Right atrium auricular region (tissue), 2 donors: ENCODE results near the gene PPFIA2. TPM values are rescaled to one million over a fixed set of nuclear protein-coding genes. Genes with fewer than 3 reads are reported as not detected.

Experiments used
- DNase-seq: peaks from one replicate; pipeline ENCODE4 v3.0.0-alpha.2; 2019; ENCODE audit warnings: low spot score
- H3K27ac ChIP-seq, 2 donors: fragments of 200-600 bp; sonication (generic); 1 replicate in 1 of 2; 2 replicates in 1 of 2; pipeline ENCODE4 v1.5.1; 2016 to 2019
- H3K27me3 ChIP-seq, 2 donors: fragments of 200-600 bp; sonication (generic); one replicate each; pipeline versions ENCODE4 v1.5.1 to v1.6.0; 2017 to 2019
- H3K36me3 ChIP-seq: fragments of 200-600 bp; sonication (generic); one replicate; pipeline ENCODE4 v1.5.1; 2016
- H3K4me1 ChIP-seq, 2 donors: fragments of 200-600 bp; sonication (generic); one replicate each; pipeline versions ENCODE4 v1.5.1 to v1.6.0; 2017 to 2019
- H3K4me3 ChIP-seq, 2 donors: fragments of 200-600 bp; sonication (generic); 1 replicate in 1 of 2; 2 replicates in 1 of 2; pipeline ENCODE4 v1.5.1; 2017 to 2019; ENCODE audit warnings: mild to moderate bottlenecking in 1 of 2, moderate library complexity in 1 of 2
- H3K9me3 ChIP-seq, 2 donors: fragments of 200-600 bp; sonication (generic); one replicate each; pipeline ENCODE4 v1.5.1; 2019
- total RNA-seq, 2 donors: library from RNA; depleted of rRNA; stranded (reverse); fragments of >200 nt; gene quantifications; one replicate each; pipeline ENCODE4 v1.1.0, GENCODE V29; 2016
- TF ChIP-seq, protein P1 (sequence below), 2 donors: fragments of 200-600 bp; sonication (generic); IDR thresholded peaks; one replicate each; pipeline ENCODE4 v1.5.1; 2019; ENCODE audit warnings: antibody characterized with exemption in 2 of 2

PPFIA2 gene
- total RNA-seq, 2 donors from 2014 or later = 0.20 to 0.48 TPM

DNA sequence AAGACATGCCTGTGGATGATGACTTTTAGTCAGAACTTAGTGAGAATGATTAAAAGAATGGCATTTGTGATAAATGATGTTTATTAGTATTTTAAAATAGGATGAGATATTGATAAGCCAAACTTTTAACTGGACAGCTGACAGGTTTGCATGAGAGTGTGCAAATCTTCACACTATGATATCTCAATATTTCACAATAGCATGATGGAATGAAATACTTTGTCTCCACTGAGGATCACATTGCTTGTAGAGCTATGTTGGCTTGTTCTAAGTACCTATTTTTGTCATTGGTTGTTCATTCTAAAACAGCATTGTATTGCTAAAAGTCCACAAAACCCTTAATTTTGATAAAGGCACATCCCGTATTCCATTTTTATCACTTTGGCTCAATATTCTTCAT is 359.1 kb downstream of the PPFIA2 start:
- H3K4me1 ChIP-seq = no peaks in the 10 kb centered on the region
- H3K27me3 ChIP-seq = no peaks in the 10 kb centered on the region
- H3K27ac ChIP-seq = no peak overlapping the region
- H3K36me3 ChIP-seq = no peaks in the 10 kb centered on the region
- H3K9me3 ChIP-seq = no peaks in the 10 kb centered on the region
- TF ChIP-seq, protein P1, sequence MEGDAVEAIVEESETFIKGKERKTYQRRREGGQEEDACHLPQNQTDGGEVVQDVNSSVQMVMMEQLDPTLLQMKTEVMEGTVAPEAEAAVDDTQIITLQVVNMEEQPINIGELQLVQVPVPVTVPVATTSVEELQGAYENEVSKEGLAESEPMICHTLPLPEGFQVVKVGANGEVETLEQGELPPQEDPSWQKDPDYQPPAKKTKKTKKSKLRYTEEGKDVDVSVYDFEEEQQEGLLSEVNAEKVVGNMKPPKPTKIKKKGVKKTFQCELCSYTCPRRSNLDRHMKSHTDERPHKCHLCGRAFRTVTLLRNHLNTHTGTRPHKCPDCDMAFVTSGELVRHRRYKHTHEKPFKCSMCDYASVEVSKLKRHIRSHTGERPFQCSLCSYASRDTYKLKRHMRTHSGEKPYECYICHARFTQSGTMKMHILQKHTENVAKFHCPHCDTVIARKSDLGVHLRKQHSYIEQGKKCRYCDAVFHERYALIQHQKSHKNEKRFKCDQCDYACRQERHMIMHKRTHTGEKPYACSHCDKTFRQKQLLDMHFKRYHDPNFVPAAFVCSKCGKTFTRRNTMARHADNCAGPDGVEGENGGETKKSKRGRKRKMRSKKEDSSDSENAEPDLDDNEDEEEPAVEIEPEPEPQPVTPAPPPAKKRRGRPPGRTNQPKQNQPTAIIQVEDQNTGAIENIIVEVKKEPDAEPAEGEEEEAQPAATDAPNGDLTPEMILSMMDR (IDR thresholded peaks at IDR 0.05) = no peak
- DNase-seq = no peak
- no peak overlapping the region for H3K4me3 ChIP-seq

DNA sequence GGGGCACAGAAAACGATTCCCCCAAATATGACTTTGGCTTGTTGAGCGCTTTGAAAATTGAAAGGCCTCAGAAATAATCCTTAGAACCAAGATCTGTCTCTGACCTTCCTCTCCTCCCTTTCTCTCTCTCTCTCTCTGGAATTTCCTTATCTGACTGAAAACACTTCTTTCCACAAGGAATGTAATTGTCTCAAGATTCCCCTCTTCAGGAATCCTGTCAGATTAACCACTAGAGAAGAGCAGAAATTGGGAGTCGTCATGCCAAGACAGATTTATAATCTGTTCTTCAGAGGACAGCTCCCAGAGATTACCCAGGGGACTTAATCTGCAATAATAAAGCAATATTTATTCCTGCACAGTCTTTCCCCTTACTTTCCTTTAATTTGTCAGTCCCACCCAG is 363.7 kb downstream of the PPFIA2 start:
- Histone ChIP-seq H3K27ac (no peak overlapping the region), H3K36me3 (no peaks in the 10 kb centered on the region), H3K4me3 (no peak overlapping the region), H3K4me1 (no peaks in the 10 kb centered on the region), H3K9me3 (no peaks in the 10 kb centered on the region), H3K27me3 (no peaks in the 10 kb centered on the region)
- TF ChIP-seq, protein P1 (IDR thresholded peaks at IDR 0.05) = no peak
- no peak for DNase-seq

DNA sequence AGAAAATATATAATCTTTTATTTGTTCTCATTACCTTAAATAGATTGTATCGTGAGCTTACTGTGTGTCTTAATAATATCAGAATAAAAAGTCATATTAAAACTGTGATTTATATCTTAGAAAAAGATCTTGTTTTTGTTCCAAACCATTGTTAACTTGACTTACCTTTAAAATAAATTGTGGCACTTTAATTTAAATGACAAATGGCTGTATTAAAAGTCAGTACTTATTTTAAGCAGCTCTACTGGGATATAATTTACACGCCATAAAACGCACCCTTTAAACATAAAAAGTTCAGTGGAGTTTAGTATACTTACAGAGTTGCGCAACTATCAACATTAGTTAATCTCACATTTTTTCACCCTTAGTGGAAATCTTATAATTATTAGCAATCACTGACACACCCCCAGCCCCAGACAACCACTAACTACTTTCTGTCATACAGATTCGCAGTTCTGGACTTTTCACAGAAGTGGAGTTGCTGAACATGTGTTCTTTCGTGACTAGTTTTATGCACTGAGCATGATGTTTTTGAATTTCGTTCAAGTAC is 369.5 kb downstream of the PPFIA2 start:
- DNase-seq = no peak
- TF ChIP-seq, protein P1 (IDR thresholded peaks at IDR 0.05) = no peak
- Histone ChIP-seq H3K27me3 (no peaks in the 10 kb centered on the region), H3K27ac (no peak overlapping the region), H3K36me3 (no peaks in the 10 kb centered on the region), H3K4me1 (no peaks in the 10 kb centered on the region), H3K4me3 (no peak overlapping the region), H3K9me3 (no peaks in the 10 kb centered on the region)

DNA sequence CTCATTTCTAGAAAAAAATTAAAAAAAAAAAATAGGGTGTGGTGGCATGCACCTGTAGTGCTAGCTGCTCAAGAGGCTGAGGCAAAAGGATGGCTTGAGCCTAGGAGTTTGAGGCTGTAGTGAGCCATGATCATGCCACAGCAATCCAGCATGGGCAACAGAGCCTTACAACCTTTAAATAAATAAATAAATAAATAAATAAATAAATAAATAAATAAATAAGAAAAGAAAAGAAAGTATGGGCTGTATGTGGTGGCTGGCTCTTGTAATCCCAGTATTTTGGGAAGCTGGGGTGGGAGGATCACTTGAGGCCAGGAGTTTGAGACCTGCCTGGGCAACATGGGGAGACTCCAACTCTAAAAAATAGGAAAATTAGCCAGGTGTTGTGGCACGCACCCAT is 373.0 kb downstream of the PPFIA2 start:
- no peaks in the 10 kb centered on the region for H3K27me3 ChIP-seq
- H3K27ac ChIP-seq = no peak overlapping the region
- no peak overlapping the region for H3K4me3 ChIP-seq
- H3K9me3 ChIP-seq = no peaks in the 10 kb centered on the region
- no peak for DNase-seq
- H3K36me3 ChIP-seq = no peaks in the 10 kb centered on the region
- TF ChIP-seq, protein P1 (IDR thresholded peaks at IDR 0.05) = no peak
- H3K4me1 ChIP-seq = no peaks in the 10 kb centered on the region

DNA sequence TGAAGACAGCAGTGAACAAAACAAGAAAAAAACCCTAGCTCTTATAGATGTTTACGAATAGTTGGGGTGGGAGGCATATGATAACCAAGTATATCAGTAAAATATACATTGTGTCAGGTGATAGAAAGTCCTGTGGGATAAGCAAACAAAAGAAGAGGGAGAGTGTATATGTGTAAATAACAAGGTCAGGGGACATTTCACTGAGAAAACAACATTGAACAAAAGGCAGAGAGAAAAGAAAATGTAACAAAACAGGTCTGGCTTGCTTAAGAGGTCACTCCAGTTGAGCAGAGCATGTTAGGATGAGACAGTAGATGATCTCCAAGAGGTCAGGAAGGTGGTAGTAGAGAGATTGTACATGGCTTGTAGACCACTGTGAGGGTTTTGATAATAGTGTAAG is 377.2 kb downstream of the PPFIA2 start:
- TF ChIP-seq, protein P1 (IDR thresholded peaks at IDR 0.05) = no peak
- Histone ChIP-seq H3K4me3 (no peak overlapping the region), H3K9me3 (no peaks in the 10 kb centered on the region), H3K27ac (no peak overlapping the region), H3K4me1 (no peaks in the 10 kb centered on the region), H3K27me3 (no peaks in the 10 kb centered on the region), H3K36me3 (no peaks in the 10 kb centered on the region)
- DNase-seq = no peak

DNA sequence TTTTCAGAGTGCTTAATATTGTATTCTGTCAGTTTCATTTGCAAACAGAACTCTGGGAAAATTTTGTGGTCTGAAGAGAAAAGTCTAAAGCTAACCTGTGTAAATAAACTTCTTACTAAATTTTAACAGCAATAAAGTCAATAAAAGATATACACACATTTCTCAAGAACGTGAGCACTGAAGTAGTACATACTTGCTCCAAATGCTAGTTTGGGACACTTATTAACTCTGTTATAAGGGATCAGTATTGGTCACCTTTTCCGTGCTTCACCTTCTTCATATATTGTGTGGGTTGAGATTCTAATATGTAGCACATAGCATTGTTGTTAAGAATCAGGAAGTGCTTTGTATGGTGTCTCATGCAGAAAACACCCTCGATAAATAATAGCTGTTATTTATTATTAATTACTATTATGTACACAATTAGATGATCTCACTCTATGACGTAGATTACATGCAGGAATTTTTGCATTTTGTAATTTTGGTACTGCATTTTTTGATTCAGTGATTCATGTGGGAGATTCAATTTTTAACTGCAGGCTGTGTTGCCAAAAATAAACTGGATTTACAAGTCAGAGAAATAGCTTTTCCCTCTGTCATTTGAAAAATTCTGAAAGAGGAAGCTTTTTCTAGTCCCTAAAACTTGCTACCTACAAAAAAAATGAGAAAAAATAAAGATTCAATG is 380.4 kb downstream of the PPFIA2 start:
- H3K9me3 ChIP-seq = no peaks in the 10 kb centered on the region

More for the DNA sequence above, 380.4 kb downstream of the PPFIA2 start:
- H3K4me1 ChIP-seq = no peaks in the 10 kb centered on the region
- TF ChIP-seq, protein P1 (IDR thresholded peaks at IDR 0.05) = no peak
- no peaks in the 10 kb centered on the region for H3K36me3 ChIP-seq
- no peak for DNase-seq
- H3K27ac ChIP-seq = no peak overlapping the region
- H3K27me3 ChIP-seq = no peaks in the 10 kb centered on the region
- H3K4me3 ChIP-seq = no peak overlapping the region
